C4-2B (cell line): ENCODE data around the gene NDST4.

ENCODE experiments used
- CTCF ChIP-seq: fragments of 450-650 bp; conservative IDR thresholded peaks from 2 replicates; pipeline ENCODE4 v1.5.1; 2017; ENCODE audit warnings: mild to moderate bottlenecking
- ZFX ChIP-seq: fragments of 450-650 bp; IDR thresholded peaks from 2 replicates; pipeline ENCODE4 v1.6.1; 2017

DNA sequence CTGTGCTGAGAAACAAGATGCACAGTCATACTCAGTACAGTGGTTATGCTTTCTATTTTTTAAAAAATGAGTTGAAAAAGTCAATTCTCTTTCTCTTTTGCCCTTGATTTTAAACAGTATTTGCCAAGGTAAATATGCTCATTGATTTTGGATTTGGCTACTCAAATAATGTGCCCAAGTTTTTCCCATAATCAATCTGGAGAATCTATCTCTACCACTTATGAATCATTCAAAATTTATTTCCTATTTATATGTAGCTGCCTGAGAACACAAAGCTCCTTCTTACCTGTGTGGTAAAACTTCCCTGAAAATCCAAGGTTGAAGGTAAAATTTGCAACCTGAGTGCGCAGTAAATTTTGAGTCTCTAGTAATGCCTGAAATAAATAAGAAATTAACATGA is 136.5 kb downstream of the NDST4 start:
- no peak for TF ChIP-seq CTCF
- TF ChIP-seq ZFX, result no peak
